Smooth muscle cell (in vitro differentiated cells): ENCODE results near the gene ADGRF4. TPM values are rescaled to one million over a fixed set of nuclear protein-coding genes. Genes with fewer than 3 reads are reported as not detected.
A peak's percentile ranks its signal among the peaks of the same experiment; 100 is the strongest.

ENCODE experiments used
- DNase-seq: peaks from one replicate; lab custom pipeline; 2025; ENCODE audit not compliant: unreplicated experiment; lab: John Stamatoyannopoulos, UW
- H2AFZ ChIP-seq: fragments of 200-600 bp; sonication (generic); 2 replicates; pipeline ENCODE4 v1.6.0; 2016; ENCODE audit warnings: antibody characterized with exemption, low read depth, mild to moderate bottlenecking
- H3F3A ChIP-seq: fragments of 200-600 bp; sonication (generic); 2 replicates; pipeline ENCODE4 v1.6.0; 2017; ENCODE audit warnings: antibody characterized with exemption, low read depth
- H3K27ac ChIP-seq: fragments of 200-600 bp; sonication (generic); 2 replicates; pipeline ENCODE4 v1.5.1; 2016; ENCODE audit warnings: low read depth, mild to moderate bottlenecking
- H3K27me3 ChIP-seq: fragments of 200-600 bp; sonication (generic); 2 replicates; pipeline ENCODE4 v1.6.1; 2016; ENCODE audit warnings: low read depth, mild to moderate bottlenecking
- H3K36me3 ChIP-seq: fragments of 200-600 bp; sonication (generic); 2 replicates; pipeline ENCODE4 v1.5.1; 2016; ENCODE audit warnings: low read depth
- H3K4me1 ChIP-seq: fragments of 200-600 bp; sonication (generic); 2 replicates; pipeline ENCODE4 v1.5.1; 2016; ENCODE audit warnings: low read depth
- H3K4me2 ChIP-seq: fragments of 200-600 bp; sonication (generic); 2 replicates; pipeline ENCODE4 v1.6.0; 2016; ENCODE audit warnings: mild to moderate bottlenecking
- H3K4me3 ChIP-seq: fragments of 200-600 bp; sonication (generic); 2 replicates; pipeline ENCODE4 v1.5.1; 2016; ENCODE audit warnings: mild to moderate bottlenecking
- H3K79me2 ChIP-seq: fragments of 200-600 bp; sonication (generic); 2 replicates; pipeline ENCODE4 v1.6.0; 2016; ENCODE audit warnings: low read depth, mild to moderate bottlenecking
- H3K9ac ChIP-seq: fragments of 200-600 bp; sonication (generic); 2 replicates; pipeline ENCODE4 v1.6.0; 2016; ENCODE audit warnings: low read depth
- H3K9me3 ChIP-seq: fragments of 200-600 bp; sonication (generic); replicated peaks from 2 replicates; pipeline ENCODE4 v1.5.1; 2016; ENCODE audit warnings: low read depth
- H4K20me1 ChIP-seq: fragments of 200-600 bp; sonication (generic); 2 replicates; pipeline ENCODE4 v1.6.0; 2016; ENCODE audit warnings: low read depth
- CTCF ChIP-seq: fragments of 200-600 bp; sonication (generic); IDR thresholded peaks from 2 replicates; pipeline ENCODE4 v1.5.1; 2017; ENCODE audit warnings: borderline replicate concordance, mild to moderate bottlenecking, antibody characterized with exemption; ENCODE audit not compliant: insufficient read depth, poor library complexity, severe bottlenecking
- WGBS: methylation state at CpG from one replicate; pipeline ENCODE4 v1.1.7; 2016; ENCODE audit warnings: low lambda C conversion rate; 5-methylcytosine and 5-hydroxymethylcytosine counted together
- polyA plus RNA-seq: library from polyadenylated mRNA; unstranded; fragments of >200 nt; fragmentation: Nextera tagmentation; extraction: Ambion mirVana; gene quantifications from 2 replicates; pipeline ENCODE4 v1.2.1, GENCODE V29; 2016
- total RNA-seq: library from RNA; depleted of rRNA; stranded (reverse); fragments of >200 nt; gene quantifications from 2 replicates; pipeline ENCODE4 v1.2.3, GENCODE V29; 2014

The ADGRF4 gene
- total RNA-seq (9.2 and 10.6 TPM in 2 replicates), polyA plus RNA-seq (1.5 and 9.1 TPM in 2 replicates)

- no peaks in the 10 kb centered on the region for H3K36me3 ChIP-seq
- peak within 1 kb of the TSS; percentile 78 for H3K4me2 ChIP-seq
- H3F3A ChIP-seq = peaks cover 6% of the 10 kb centered on the region
- peak within 1 kb of the TSS; percentile 56 for H2AFZ ChIP-seq
- peak within 1 kb of the TSS; percentile 70 for H3K9ac ChIP-seq
- no peaks in the 10 kb centered on the region for H3K9me3 ChIP-seq
- no peaks in the 10 kb centered on the region for H3K27me3 ChIP-seq
- DNase-seq = no peak
- no peaks in the 10 kb centered on the region for H4K20me1 ChIP-seq
- H3K4me3 ChIP-seq = peak within 1 kb of the TSS; percentile 36
- H3K27ac ChIP-seq = peak within 1 kb of the TSS; percentile 93
- TF ChIP-seq CTCF = no peak
- H3K79me2 ChIP-seq = peaks cover 3% of the 10 kb centered on the region
- H3K4me1 ChIP-seq = no peaks in the 10 kb centered on the region
- WGBS = 35% methylated on average over 5 of the region's 5 CpGs
Observed at GRCh38 chr6:47698342-47698787, at the start of gene ADGRF4. ADGRF4 (plus strand) TSS chr6:47698580; CDS start chr6:47707246, 8,666 bp downstream.

DNA sequence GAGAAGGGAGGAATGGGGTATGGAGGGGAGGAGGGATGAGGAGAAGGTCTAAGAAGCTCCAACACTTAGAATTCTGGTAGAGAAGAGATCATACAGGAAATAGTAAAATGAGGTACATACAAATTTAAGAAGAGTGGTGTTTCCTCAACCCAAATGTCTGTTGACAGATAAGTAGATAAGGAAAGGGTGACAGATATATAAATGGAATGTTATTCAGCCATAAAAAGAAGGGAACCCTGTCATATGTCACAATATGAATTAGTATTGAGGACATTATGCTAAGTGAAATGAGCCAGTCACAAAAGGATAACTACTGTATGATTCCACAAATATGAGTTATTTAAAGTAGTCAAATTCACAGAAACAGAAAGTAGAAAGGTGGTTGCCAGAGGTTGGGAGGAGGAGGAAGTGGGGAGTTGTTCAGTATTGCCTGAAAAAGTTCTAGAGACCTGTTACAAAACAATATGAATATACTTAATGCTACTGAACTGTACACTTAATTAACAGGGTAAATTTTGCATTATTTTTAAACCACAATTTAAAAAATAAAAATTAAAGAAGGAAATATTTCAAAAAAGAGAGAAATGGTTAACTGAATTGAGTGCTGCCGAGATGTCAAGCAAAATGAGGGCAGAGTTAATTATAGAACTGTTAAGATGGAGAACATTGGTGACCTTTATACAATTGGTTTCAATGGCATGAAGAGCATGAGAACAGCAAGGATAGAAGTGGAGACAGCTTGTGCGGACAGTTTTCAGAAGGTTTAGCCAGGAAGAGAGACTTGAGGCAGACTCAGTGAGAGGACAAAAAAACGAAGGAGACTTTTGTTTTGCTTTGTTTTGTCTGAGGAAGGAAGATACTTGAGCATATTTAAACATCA lies 47.6 kb upstream of the ADGRF4 start:
- Histone ChIP-seq H3K4me1 (no peaks in the 10 kb centered on the region), H3K36me3 (no peaks in the 10 kb centered on the region), H3K4me2 (peak overlapping the region; percentile 47), H3K9ac (no peak overlapping the region), H3K79me2 (no peaks in the 10 kb centered on the region), H2AFZ (no peak overlapping the region), H3K4me3 (no peak overlapping the region), H3K9me3 (no peaks in the 10 kb centered on the region), H3K27ac (no peak overlapping the region), H3F3A (no peaks in the 10 kb centered on the region), H4K20me1 (no peaks in the 10 kb centered on the region), H3K27me3 (no peaks in the 10 kb centered on the region)
- 81% methylated on average over 3 of the region's 3 CpGs for WGBS
- DNase-seq = no peak
- no peak for TF ChIP-seq CTCF

- Histone ChIP-seq H3K27ac (no peak overlapping the region), H3K4me1 (no peaks in the 10 kb centered on the region), H3K9ac (no peak overlapping the region), H4K20me1 (no peaks in the 10 kb centered on the region), H3K9me3 (no peaks in the 10 kb centered on the region), H3F3A (no peaks in the 10 kb centered on the region), H3K4me2 (peak overlapping the region; percentile 47), H3K79me2 (no peaks in the 10 kb centered on the region), H3K4me3 (no peak overlapping the region), H2AFZ (no peak overlapping the region), H3K27me3 (no peaks in the 10 kb centered on the region), H3K36me3 (no peaks in the 10 kb centered on the region)
- DNase-seq = no peak
- 24% methylated on average over 6 of the region's 6 CpGs for WGBS
- no peak for TF ChIP-seq CTCF
Observed at GRCh38 chr6:47651505-47651944, 46.9 kb upstream of the ADGRF4 start.
